Fibroblast of villous mesenchyme (primary cell): ENCODE measurements around the gene EPRS1. TPM values are rescaled to one million over a fixed set of nuclear protein-coding genes. Genes with fewer than 3 reads are reported as not detected.

Experiments used
- DNase-seq: peaks from one replicate; pipeline ENCODE4 v3.0.0-alpha.2; 2010; ENCODE audit warnings: low read depth
- H3K4me3 ChIP-seq: 2 replicates; pipeline ENCODE4 v1.5.1; 2011; ENCODE audit warnings: low read depth, mild to moderate bottlenecking, low read length
- total RNA-seq: library from RNA; depleted of rRNA; stranded (reverse); fragments of >200 nt; gene quantifications from 2 replicates; pipeline ENCODE4 v1.2.3, GENCODE V29; 2012
- TF ChIP-seq, protein P1 (sequence below): IDR thresholded peaks from 2 replicates; pipeline ENCODE4 v1.5.1; 2012; ENCODE audit warnings: low read depth, mild to moderate bottlenecking, low read length; ENCODE audit not compliant: insufficient read depth

EPRS1 gene
- total RNA-seq, 1 donor: 193 TPM

GRCh38 chr1:220032911-220033310 is 13.4 kb downstream of the EPRS1 start:
- H3K4me3 ChIP-seq: no peak overlapping the region
- TF ChIP-seq, protein P1, sequence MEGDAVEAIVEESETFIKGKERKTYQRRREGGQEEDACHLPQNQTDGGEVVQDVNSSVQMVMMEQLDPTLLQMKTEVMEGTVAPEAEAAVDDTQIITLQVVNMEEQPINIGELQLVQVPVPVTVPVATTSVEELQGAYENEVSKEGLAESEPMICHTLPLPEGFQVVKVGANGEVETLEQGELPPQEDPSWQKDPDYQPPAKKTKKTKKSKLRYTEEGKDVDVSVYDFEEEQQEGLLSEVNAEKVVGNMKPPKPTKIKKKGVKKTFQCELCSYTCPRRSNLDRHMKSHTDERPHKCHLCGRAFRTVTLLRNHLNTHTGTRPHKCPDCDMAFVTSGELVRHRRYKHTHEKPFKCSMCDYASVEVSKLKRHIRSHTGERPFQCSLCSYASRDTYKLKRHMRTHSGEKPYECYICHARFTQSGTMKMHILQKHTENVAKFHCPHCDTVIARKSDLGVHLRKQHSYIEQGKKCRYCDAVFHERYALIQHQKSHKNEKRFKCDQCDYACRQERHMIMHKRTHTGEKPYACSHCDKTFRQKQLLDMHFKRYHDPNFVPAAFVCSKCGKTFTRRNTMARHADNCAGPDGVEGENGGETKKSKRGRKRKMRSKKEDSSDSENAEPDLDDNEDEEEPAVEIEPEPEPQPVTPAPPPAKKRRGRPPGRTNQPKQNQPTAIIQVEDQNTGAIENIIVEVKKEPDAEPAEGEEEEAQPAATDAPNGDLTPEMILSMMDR: no peak
- no peak for DNase-seq

- TF ChIP-seq, protein P1: no peak
Observed at GRCh38 chr1:220031287-220031686, 15.0 kb downstream of the EPRS1 start.

GRCh38 chr1:220028346-220028895 is 17.9 kb downstream of the EPRS1 start:
- no peak overlapping the region for H3K4me3 ChIP-seq
- TF ChIP-seq, protein P1: no peak
- no peak for DNase-seq

More at GRCh38 chr1:220031287-220031686, 15.0 kb downstream of the EPRS1 start:
- no peak for DNase-seq
- H3K4me3 ChIP-seq: no peak overlapping the region

- TF ChIP-seq, protein P1: no peak
- H3K4me3 ChIP-seq: no peak overlapping the region
- no peak for DNase-seq
Observed at GRCh38 chr1:220019071-220019470, 27.2 kb downstream of the EPRS1 start.

GRCh38 chr1:220013497-220013896 is 32.8 kb downstream of the EPRS1 start:
- H3K4me3 ChIP-seq: no peak overlapping the region
- peak; percentile 32 for DNase-seq
- TF ChIP-seq, protein P1: no peak

DNA sequence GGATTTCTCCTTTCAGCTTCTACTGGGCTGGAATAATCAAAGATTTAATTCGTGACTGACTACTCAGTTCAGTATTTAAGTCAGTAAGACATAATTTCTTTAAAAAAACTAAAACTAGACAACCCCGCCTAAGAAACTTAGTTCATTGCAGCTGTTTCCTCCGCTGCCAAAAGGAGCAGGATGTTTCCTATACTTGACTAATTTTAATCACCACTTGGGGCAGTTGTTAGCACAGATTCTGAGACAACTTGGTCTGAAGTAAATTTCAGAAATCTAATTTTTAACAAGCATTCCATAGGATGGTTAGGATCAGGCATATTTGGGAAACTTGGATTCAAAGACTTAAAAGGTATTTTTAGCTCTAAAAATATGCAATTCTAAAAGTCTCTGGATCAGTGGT is 34.0 kb downstream of the EPRS1 start:
- TF ChIP-seq, protein P1: peak; percentile 27
- DNase-seq: peak; percentile 14
- H3K4me3 ChIP-seq: no peak overlapping the region

DNA sequence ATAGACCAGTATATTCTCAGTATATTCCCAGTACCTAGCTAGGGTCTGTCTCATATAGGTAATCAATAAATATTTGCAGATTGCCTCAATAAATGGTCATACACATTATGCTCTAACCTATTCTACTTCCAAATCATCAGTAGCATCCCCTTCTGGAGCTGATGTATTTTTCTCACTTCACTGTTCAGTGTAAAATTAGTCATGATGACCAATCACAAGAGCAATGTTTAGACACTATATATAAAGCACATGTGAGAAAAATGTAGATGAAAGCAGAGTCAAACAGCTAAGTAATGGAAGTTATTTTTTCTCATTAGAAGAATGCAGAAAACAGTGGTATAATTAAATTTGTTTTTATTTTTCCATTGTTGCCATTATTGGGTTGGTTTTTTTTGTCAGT is 34.7 kb downstream of the EPRS1 start:
- no peak overlapping the region for H3K4me3 ChIP-seq
- DNase-seq: no peak
- TF ChIP-seq, protein P1: no peak
